Fibroblast of skin of abdomen (primary cell): ENCODE results near the gene FARSA. TPM values are rescaled to one million over a fixed set of nuclear protein-coding genes. Genes with fewer than 3 reads are reported as not detected.
A peak's percentile ranks its signal among the peaks of the same experiment; 100 is the strongest.
"Not testable (repeated sequence)": the region's sequence is repeated elsewhere in the genome, so short reads cannot be mapped to it uniquely, and the experiment has no call there.

Source experiments
- DNase-seq: peaks from one replicate; pipeline ENCODE4 v3.0.0-alpha.2; 2013
- polyA plus RNA-seq, 2 experiments: library from polyadenylated mRNA; unstranded; fragments of 120-200 nt; gene quantifications; one replicate each; pipeline ENCODE4 v1.2.1, GENCODE V29; 2013; ENCODE audit not compliant: insufficient read length in 2 of 2

FARSA gene
- polyA plus RNA-seq (2013, experiment 1 of 2; ENCODE audit: insufficient read length): 55.0 TPM
- polyA plus RNA-seq (2013, experiment 2 of 2; ENCODE audit: insufficient read length): 56.6 TPM

DNA sequence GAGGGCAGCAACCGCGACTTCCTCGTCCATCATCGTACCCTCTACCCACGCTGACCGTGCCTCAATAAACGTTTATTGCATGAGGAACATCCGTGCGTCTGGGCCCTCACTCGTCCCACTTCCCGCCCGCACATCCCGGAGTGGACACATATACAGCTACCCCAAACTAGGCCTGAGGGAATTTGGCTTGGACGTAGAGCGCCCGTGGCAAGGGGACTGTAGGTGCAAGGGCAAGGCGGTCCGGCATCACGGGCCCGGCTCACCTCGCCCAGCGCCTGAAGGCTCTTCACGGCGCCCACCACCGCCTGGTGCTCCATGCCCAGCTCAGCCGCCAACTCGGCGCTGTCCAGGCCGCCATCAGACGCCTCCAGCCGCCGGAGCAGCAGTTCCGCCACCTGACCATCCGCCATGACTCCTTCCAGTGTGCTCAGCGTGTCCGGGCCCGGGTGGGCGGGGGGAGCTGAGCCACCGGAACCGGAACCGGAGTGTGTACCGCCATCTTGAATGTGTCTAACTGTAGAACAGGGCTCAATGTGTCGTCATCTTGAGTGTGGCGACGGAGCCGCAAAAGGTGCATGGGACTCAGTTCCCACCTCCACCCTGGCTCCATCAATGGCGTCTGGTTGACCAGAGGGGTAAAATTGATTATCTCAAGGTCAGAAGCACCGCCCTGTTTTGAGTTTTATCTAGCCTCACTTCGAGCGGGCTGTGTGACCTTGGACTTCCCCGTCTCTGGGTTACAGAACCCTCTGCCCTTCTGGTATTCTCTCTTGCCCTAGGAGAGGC is at the start of gene FARSA:
FARSA (minus strand) TSS at position 425 of the 786 bp plus-strand sequence; CDS start at position 410, 15 bp downstream.
- DNase-seq: peak; percentile 88

DNA sequence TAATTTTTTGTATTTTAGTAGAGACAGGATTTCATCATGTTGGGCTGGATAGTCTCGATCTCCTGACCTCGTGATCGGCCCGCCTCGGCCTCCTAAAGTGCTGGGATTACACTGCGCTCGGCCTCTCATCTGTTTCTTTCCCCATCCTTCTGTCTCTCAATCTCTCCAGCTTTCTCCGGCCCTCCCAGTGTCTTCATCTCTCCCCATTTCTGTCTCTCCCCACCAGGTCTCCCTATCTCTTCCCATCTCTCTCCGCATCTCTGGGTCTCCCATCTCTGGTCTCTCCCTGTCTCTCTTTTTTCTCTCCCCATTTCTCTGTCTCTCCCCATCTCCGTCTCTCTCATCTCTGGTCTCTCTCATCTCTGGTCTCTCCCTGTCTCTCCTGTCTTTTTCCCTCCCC is 49.6 kb upstream of the FARSA start:
- DNase-seq: no peak

DNA sequence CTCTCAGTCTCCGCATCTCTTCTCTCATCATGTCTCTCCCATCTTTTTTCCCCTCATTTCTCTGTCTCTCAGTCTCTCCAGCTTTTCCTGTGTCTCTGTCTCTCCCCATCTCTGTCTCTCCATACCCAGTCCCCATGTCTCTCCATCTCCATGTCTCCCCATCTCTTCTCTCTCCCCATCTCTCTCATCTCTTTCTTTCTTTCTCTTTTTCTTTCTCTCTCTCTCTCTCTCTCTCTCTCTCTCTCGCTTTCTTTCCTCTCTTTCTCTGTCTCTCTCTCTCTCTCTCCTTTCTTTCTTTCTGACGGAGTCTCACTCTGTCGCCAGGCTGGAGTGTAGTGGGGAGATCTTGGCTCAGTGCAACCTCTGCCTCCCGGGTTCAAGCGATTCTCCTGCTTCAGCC is 49.1 kb upstream of the FARSA start:
- DNase-seq: no peak

DNA sequence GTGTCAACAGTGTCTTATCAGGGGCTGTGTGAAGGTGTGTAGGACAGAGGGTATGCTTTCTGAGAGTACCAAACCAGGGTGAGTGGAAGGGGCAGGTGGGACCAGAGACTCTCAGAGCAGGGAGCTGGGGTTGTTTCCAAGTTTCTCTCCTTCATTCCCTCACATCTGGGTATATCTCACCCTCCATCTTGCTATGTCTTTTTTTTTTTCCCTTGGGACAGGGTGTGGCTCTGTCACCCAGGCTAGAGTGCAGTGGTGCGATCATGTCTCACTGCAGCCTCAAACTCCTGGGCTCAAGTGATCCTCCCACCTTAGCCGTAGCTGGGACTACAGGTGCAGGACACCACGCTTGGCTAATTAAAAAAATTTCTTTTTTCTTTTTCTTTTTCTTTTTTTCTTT is 46.5 kb upstream of the FARSA start:
- no peak for DNase-seq

DNA sequence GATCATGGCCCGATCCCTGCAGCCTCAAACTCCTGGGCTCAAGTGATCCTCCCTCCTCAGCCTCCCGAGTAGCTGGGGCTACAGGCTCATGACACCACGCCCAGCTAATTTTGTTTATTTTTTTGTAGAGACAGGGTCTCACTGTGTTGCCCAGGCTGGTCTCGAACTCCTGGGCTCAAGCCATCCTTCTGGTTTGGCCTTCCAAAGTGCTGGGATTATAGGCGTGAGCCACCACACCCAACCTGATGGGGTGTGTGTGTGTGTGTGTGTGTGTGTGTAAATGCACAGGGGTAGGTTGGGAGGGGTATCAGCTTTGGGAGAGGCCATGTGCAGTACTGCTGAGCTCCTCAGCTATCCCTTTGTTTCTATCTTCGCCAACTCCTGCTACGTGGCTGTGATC is 42.6 kb upstream of the FARSA start:
- DNase-seq: not testable (repeated sequence)

DNA sequence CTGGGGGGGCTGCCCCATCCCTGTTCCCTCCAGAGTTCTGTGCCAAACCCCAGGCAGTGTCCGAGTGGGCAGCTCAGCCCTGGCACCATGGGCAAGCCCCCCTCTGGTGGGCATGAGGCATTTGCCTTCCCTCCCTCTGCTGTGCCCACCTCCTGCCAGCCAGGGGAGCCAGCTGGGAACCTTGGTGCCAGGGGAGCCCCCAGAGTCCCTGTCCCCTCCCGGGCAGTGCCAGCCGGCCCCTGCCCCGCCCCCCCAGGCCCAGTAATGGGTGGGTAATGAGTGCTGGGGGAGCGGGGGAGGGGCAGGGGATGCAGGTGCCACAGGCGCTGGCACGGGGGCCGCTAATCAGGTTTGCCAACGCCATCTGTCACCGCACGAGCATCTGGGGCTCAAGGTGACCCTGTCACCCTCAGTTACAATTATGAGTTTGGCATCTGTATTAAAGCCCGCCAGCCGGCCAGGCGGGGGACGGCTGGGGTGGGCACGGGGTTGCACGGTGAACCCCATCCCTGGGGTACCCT is 41.8 kb upstream of the FARSA start:
- DNase-seq: no peak

DNA sequence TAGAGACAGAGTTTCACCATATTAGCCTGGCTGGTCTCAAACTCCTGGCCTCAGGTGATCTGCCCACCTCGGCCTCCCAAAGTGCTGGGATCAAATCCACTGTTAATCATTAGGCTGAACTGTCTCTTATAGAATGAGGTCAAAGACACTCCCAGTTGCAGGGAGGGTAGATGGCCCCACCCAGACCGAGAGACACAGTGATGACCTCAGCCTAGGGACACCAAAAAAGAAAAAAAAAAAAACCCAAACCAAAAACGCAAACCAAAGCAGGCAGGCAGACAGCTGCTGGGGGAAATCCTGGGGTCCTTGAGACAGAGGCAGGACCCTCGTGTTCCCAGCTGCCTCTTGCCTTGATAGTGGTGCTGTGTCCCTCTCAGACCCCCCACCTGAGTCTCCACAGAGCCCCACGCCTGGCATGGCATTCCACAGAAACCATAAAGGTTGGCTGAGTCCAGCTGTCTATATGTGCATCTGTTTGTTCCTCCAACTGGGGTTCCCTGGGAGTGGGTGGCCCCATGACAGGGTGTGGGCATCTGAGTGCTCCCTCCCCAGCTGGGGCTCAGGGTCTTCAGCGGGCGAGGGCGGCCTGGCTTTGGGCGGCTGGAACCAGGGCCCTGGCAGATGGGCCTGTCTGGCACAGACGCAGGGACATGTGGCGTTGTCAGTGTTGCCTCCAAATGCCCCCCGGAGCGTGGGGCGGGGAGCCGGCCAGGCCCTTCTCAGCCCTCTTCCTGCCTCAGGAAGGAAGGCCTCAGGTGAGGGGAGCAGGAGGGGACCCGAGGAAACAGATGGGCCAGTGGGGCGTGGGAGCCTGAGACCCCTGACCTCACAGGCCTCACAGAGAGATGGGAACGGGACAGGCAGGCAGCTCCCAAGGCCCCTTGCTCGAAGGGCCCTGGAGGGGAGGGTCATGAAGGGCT is 41.0 kb upstream of the FARSA start:
- DNase-seq: no peak

DNA sequence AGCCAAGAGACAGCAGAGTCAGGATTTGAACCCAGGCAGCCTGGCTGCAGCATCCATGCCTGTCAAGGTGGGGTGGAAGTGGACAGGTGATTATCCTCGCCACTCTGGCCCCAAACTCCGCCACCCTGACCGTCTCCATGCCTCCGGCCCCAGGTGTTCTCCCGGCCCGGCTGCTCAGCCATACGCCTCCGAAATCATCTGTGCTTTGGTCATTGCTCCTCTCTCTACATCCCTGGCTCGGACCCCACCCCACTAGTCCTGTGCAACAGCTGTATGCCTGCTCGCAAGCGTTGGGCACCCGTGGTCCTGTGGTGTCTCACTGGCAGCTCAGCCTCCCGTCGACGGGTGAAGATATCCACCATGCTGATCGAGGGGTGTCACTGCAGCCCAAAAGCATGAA is 39.7 kb upstream of the FARSA start:
- DNase-seq: no peak

DNA sequence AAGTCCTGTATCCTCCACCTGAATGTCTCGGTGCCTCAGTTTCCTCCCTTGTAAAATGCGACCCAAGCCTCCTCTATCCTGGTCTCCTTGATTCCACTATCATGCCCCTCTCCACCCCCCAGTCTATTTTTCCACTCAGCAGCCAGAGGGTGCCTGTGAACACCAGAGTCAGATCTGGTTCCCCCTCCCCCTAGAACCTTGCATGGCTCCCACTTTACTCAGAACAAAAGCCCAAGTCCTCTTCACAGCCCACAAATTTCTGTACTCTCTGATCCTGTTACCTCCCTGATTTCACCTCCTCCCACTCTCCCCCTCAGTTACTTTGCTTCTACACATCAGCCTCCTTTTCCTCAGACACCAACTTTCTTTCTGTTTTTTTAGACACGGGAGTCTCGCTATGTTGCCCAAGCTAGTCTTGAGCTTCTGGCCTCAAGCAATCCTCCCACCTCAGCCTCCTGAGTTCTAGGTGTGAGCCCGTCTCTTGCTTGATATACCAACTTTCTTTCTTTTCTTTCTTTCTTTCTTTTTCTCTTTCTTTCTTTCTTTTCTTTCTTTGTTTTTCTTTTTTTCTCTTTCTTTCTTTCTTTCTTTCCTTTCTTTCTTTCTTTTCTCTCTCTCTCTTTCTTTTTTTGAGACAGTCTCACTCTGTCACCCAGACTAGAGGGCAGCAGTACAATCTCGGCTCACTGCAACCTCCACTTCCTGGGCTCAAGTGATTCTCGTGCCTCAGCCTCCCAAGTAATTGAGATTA is 36.7 kb upstream of the FARSA start:
- DNase-seq: no peak

DNA sequence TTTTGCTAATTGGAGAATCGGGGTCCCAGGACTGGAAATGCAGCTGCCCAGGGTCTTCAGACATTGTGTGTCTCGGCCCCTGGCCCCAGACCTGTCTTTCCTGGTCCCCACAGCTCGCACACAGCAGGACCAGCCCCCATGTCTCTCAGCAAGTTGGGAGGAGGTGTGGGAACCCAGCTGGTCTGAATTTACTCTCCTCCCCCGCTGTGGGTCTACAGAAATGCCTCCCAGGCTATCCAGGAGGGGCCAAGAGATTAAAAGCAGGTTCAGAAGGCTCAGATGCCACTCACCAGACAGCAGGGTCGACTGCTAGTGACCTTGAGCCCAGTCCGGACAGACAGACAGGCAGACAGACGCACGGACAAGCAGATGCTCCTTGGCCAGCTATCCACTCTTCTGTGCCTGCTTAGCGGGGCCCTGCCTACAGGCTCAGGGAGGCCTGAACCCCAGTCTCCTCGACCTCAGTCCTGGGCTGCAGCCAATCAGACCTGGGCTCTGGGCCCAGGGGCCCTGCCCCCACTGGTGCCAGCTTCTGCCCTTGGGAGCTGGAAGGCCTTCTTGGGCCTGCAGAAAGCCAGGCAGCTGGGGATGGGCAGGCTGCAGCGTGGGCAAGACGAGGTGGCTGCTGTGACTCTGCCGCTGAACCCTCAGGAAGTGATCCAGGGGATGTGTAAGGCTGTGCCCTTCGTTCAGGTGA is 35.9 kb upstream of the FARSA start, which contains the start of gene DAND5:
DAND5 (plus strand) TSS at position 285 of the 697 bp plus-strand sequence; CDS start at position 370, 85 bp downstream.
- DNase-seq: no peak

DNA sequence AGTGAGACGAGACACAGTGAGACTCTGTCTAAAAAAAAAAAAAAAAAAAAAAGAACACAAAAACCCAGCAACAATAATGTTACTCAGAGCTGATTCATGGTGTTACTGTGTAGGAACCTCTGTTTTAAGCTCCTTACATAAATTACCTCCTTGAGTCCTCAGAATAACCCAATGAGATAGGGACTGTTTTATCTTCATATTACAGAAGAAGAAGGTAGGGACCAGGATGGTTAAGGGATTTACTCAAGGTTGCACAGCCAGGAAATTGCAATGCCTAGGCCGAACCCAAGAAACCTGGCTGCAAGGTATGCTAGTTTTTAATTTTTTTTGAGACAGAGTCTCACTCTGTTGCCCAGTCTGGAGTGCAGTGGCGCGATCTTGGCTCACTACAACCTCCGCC is 34.4 kb upstream of the FARSA start:
- DNase-seq: no peak

DNA sequence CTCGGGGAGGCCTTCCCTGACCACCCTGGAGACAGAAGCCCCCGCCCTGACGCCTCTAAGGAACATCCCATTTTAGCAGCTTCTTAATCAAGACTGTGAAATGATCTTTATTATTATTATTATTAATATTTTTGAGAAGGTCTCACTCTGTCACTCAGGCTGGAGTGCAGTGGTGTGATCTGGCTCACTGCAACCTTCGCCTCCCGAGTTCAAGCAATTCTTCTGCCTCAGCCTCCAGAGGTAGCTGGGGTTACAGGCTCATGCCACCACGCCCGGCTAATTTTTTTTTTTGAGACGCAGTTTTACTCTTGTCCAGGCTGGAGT is 32.3 kb upstream of the FARSA start:
- DNase-seq: no peak

DNA sequence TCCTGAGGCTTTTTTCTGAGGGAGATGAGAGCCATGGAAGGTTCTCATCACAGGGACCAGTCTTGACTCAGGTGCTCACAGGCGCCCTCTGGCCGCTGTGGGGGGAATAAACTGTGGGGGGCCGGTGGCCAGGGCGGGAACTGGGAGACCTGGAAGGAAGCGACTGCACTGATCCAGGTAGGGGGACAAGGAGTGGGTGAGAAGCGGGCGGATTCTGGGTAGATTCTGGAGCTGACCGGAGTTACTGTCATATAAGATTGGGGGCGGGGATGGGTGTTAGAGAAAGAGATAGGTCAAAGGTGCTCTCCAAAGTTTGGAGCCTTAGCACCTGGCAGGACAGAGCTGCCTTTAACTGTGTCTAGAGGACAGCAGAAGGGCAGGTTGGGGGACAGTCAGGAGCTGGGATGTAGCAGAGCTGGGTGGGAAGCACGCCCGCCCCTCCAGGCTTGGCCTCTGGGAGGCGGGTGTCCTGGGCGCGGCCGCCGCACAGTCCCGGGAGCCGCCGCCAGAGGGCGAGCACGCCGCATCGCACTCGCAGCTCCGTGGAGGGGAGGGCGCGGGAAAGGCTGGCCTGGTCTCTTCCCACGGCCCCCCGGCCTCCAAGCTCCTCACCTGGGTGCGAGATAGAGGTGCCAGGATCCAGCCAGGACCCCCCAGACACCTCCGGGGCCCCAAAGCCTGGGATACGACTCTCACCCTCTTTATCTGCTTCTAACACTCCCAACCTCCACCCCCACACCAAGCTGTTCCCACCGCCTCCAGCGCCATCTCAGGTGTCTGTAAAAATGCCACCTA is 31.7 kb upstream of the FARSA start:
- DNase-seq: peak; percentile 70

DNA sequence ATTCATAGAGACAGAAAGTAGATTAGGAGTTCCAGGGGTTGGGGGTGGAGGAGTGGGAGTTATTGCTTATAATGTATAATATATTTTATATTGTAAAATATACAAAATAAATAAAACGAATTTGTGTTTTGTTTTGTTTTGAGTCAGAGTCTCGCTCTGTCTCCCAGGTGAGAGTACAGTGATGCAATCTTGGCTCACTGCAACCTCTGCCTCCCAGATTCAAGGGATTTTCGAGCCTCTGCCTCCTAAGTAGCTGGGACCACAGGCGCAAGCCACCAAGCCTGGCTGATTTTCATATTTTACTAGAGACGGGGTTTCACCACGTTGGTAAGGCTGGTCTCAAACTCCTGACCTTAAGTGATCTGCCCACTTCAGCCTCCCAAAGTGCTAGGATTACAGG is 26.0 kb upstream of the FARSA start:
- DNase-seq: no peak

DNA sequence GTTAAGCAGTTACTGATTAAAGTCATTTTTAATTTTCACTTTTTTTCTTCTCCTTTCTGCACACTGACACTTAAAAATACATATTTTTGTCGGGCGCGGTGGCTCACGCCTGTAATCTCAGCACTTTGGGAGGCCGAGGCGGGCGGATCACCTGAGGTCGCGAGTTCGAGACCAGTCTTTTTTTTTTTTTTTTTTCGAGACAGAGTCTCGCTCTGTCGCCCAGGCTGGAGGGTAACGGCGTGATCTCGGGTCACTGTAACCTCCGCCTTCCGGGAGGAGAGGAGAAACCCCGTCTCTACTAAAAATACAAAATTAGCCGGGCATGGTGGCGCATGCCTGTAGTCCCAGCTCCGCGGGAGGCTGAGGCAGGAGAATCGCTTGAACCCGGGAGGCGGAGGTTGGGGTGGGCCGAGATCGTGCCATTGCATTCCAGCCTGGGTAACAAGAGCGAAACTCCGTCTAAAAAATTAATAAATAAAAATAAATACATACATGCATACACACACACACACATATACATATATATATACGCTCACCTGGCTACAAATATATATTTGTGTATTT is 24.0 kb upstream of the FARSA start:
- not testable (repeated sequence) for DNase-seq

DNA sequence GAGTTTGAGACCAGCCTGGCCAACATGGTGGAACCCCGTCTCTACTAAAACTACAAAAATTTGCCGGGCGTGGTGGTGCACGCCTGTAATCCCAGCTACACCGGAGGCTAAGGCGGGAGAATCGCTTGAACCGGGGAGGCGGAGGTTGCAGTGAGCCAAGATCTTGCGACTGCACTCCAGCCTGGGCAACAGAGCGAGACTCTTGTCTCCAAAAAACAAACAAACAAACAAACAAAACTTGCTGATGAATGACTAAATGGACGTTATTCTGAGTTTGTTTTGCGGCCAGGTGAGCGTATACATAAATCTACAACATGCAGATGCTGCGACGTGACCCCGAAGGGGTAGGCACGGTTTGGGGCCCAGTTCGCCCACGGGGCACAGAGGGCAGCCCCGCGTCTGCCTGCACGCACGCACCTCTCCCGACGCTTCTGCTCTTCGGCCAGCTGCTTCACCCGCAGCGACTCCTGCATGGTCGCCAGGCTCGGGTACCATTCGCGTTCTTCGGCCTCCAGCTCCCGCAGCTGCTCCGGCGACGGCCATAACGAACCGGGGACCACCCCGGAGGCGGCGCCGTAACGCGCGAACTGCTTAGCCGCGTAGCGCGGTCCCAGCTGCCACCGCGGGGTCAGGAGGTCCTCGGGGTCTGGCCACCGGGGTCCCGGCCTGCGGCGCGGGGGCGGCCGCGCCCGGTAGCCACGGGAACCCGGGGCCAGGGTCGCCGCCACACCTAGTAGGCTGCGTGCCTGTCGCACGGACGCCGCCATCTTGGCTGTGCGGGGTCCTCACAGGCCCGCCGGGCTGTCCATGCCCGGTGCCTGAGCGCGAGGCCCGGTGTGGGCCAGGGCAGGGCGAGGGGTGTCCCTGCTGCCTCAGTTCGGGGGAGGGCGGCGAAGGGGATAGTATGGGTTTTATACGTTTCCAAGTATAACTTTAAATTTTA is 23.2 kb upstream of the FARSA start, which contains the start of gene GADD45GIP1:
GADD45GIP1 (minus strand) TSS at position 778 of the 943 bp plus-strand sequence; CDS start at position 767, 11 bp downstream.
- DNase-seq: peak; percentile 78

DNA sequence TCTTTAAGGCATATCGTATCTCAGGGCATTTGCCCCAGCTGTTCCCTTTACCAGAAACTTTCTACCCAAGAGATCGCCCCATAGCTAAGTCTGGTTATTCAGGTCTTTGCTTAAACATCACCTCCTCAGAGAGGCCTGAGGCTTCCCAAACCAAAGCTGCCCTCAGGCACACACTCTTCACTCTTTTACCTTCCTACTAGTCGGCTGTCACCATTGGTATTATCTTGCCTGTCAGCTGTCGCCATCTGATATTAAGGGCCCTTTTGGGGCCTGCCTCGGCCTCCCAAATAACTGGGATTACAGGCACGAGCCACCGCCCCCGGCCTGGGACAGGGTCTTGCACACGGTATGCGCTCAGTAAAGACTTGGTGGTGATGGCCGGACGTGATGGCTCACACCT is 22.5 kb upstream of the FARSA start:
- no peak for DNase-seq

DNA sequence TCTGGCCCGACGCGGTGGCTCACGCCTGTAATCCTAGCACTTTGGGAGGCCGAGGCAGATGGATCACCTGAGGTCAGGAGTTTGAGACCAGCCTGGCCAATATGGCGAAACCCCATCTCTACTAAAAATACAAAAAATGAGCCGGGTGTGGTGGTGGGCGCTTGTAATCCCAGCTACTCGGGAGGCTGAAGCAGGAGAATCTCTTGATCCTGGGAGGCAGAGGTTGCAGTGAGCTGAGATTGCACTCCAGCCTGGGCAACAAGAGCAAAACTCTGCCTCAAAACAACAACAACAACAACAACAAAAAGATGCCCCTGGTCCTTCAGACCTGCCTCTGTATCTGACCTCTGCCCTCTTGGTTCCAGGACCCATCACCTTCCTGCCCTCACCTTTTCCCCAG is 22.1 kb upstream of the FARSA start:
- DNase-seq: not testable (repeated sequence)

DNA sequence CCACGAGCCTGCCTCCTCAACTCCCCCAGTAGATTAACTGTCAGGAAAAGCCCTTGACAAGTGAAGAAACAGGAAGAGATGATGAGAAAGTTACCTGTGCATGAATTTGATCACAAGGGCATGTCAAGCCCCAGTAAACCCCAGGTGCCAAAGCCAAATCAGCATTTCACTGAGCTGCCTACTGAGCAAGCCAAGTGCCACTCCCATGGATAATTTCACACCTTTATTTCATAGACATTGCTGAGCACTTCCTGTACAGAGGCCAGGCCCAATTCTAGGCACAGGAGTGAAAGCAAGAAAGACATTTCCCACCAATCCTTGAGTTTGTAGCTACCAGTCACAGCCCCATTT is 21.1 kb upstream of the FARSA start:
- no peak for DNase-seq
